Left ventricle myocardium inferior (tissue), 1 donor: ENCODE results near the gene MCC. TPM values are rescaled to one million over a fixed set of nuclear protein-coding genes. Genes with fewer than 3 reads are reported as not detected.
A peak's percentile ranks its signal among the peaks of the same experiment; 100 is the strongest.

Experiments
- DNase-seq: peaks from one replicate; pipeline ENCODE4 v3.0.0-alpha.2; 2020
- H3K27ac ChIP-seq: fragments of 200-600 bp; replicated peaks from 2 replicates; pipeline ENCODE4 v1.8.0; 2021
- H3K27me3 ChIP-seq: fragments of 200-600 bp; 2 replicates; pipeline ENCODE4 v1.8.0; 2021; ENCODE audit warnings: low read depth
- H3K36me3 ChIP-seq: fragments of 200-600 bp; 2 replicates; pipeline ENCODE4 v1.8.0; 2021
- H3K4me1 ChIP-seq: fragments of 200-600 bp; 2 replicates; pipeline ENCODE4 v1.8.0; 2021
- H3K4me3 ChIP-seq: fragments of 200-600 bp; 2 replicates; pipeline ENCODE4 v1.8.0; 2021; ENCODE audit warnings: mild to moderate bottlenecking, moderate library complexity
- H3K9me3 ChIP-seq: fragments of 200-600 bp; replicated peaks from 2 replicates; pipeline ENCODE4 v1.8.0; 2021
- intact Hi-C: fragments of 100-400 bp; cut with micrococcal nuclease; formaldehyde crosslinking; loops from one replicate; pipeline ENCODE4 v1.11.0; 2022
- total RNA-seq: library from RNA; stranded (reverse); fragmentation: NEBNext Ultra II Directional; extraction: Animal tissue kit (Norgen Biotek cat#: 25700); gene quantifications from one replicate; pipeline ENCODE4 v1.2.1, GENCODE V29; 2021
- TF ChIP-seq, protein P1 (sequence below): fragments of 200-600 bp; IDR thresholded peaks from 2 replicates; pipeline ENCODE4 v1.8.0; 2021; ENCODE audit warnings: antibody characterized with exemption, mild to moderate bottlenecking, borderline replicate concordance
- donor health status: DM: no; HTN: yes; CAD: no; lungs with severe emphysema.

The MCC gene
- total RNA-seq, 1 donor from 2014 or later = 31.6 TPM

DNA sequence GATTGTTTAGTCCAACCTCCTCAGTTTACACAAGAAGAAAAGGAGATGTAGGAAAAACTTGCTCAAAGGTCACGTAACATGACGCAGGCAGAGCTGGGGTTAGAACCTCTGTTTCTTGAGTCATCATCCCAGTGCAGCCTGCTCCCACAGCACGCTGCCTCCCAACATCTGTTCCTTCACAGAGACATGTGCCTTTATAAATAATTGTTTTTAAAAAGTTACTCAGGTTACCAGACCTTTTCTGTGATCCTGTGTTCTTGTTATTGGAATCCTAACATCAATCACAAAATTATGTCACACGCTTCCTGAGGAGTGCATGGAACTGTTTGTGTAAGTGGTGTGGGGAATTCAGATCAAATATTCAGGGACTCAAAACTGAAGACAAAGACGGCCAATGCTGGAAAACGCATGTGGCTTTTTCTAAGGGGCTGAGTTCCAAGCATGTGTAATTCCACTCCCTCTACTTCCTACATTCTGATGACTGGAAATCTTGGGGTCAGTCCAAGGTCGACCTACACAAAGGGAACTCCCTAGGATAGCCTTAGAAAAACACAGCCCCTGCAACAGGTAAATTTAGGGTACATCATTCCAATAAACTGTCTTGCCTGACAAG lies 237.8 kb downstream of the MCC start:
- Histone ChIP-seq H3K36me3 (no peaks in the 10 kb centered on the region), H3K4me3 (peak overlapping the region; percentile 4), H3K27me3 (no peaks in the 10 kb centered on the region), H3K4me1 (peaks cover 81% of the 10 kb centered on the region), H3K27ac (peak overlapping the region; percentile 82), H3K9me3 (no peaks in the 10 kb centered on the region)
- DNase-seq = peak; percentile 37
- TF ChIP-seq, protein P1, sequence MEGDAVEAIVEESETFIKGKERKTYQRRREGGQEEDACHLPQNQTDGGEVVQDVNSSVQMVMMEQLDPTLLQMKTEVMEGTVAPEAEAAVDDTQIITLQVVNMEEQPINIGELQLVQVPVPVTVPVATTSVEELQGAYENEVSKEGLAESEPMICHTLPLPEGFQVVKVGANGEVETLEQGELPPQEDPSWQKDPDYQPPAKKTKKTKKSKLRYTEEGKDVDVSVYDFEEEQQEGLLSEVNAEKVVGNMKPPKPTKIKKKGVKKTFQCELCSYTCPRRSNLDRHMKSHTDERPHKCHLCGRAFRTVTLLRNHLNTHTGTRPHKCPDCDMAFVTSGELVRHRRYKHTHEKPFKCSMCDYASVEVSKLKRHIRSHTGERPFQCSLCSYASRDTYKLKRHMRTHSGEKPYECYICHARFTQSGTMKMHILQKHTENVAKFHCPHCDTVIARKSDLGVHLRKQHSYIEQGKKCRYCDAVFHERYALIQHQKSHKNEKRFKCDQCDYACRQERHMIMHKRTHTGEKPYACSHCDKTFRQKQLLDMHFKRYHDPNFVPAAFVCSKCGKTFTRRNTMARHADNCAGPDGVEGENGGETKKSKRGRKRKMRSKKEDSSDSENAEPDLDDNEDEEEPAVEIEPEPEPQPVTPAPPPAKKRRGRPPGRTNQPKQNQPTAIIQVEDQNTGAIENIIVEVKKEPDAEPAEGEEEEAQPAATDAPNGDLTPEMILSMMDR = no peak
- intact Hi-C loops = no loop called here

DNA sequence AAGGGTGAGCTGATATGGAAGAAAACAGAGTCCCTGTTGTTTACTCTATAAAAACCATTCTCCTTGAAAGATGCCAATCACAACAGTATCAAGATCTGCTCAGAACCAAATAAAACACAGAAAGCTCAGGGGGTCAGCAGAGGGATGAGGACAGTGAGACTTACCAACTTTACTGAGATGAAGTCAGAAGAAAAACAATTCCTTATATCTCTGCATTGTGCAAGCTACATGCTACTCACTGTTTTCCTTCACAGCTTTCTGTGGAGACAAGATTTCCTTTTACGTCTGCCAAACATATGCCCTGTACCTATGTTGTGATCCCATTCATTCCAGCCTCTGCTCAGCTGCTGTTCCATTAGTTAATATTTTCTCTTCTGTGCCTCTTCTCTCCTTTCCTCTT lies 239.0 kb downstream of the MCC start:
- H3K9me3 ChIP-seq = no peaks in the 10 kb centered on the region
- intact Hi-C loops = no loop called here
- no peaks in the 10 kb centered on the region for H3K36me3 ChIP-seq
- TF ChIP-seq, protein P1 = no peak
- H3K27ac ChIP-seq = peak overlapping the region; percentile 82
- peaks cover 86% of the 10 kb centered on the region for H3K4me1 ChIP-seq
- no peak overlapping the region for H3K4me3 ChIP-seq
- DNase-seq = no peak
- no peaks in the 10 kb centered on the region for H3K27me3 ChIP-seq

DNA sequence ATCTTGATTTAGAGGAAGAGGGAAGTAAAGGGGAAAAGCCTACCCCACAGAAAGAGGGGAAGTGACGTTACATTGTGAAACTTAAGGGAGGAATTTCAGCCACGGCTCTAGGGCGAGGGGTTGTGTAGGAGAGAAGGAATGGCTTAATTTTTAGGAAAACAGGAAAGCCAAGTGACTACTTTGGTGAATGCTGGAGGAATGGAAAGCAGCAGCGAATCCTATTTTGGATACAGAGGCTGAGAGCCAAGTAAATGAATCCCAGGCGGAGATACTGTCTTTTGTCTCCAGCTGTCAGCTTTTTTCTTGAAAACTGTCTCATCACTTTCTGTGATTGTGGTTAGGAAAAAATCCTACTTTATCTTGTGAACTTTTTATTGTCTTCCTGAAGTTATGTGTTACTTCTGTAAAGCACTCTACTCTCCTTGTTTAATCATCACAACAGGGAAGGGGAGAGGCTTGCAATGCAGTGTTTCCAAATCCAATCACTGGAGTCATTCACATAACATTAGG lies 241.8 kb downstream of the MCC start:
- peaks cover 100% of the 10 kb centered on the region for H3K4me1 ChIP-seq
- peak overlapping the region; percentile 29 for H3K4me3 ChIP-seq
- no peaks in the 10 kb centered on the region for H3K9me3 ChIP-seq
- no peaks in the 10 kb centered on the region for H3K36me3 ChIP-seq
- DNase-seq = no peak
- H3K27me3 ChIP-seq = no peaks in the 10 kb centered on the region
- peak overlapping the region; percentile 80 for H3K27ac ChIP-seq
- intact Hi-C loops = no loop called here
- TF ChIP-seq, protein P1 = no peak

DNA sequence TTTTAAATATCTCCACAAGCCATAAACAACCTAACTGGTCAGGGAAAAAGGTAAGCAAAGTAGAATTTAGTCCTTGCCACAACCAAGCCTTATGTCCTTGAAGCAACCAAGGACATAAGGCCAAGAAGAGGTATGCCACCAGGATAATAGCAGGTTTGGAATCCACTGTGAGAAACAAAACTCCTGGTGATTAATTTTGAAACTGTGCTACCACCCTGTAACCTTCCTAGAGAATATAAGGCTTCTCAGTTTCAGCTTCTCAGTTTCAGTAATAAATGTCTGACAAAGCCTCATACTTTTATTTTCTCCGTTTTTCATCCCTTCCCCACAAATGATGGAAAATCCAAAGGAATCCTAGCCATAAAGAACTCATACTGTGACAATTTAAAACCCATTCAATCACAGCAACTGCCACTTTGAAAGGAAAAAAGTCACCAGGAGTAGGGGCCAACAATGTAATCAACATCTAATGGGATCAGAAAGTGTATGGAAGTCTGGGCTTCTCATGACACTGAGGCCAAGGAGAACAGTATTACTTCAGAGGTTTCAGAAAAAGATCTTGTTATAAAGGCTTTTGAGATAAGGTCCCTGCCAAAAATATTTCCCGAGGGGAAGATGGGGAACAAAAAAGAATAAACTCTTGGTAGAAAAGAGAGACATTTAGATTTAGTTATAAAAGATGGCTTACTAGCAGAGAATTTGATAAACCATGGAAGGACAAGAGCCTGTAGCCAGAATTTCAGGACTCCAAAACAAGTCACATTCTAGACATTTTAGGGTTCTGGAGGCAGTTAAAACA lies 242.6 kb downstream of the MCC start:
- Histone ChIP-seq H3K27me3 (no peaks in the 10 kb centered on the region), H3K4me1 (peaks cover 96% of the 10 kb centered on the region), H3K36me3 (no peaks in the 10 kb centered on the region), H3K9me3 (no peaks in the 10 kb centered on the region), H3K27ac (peak overlapping the region; percentile 80), H3K4me3 (peak overlapping the region; percentile 29)
- no peak for DNase-seq
- intact Hi-C loops = no loop called here
- TF ChIP-seq, protein P1 = no peak

DNA sequence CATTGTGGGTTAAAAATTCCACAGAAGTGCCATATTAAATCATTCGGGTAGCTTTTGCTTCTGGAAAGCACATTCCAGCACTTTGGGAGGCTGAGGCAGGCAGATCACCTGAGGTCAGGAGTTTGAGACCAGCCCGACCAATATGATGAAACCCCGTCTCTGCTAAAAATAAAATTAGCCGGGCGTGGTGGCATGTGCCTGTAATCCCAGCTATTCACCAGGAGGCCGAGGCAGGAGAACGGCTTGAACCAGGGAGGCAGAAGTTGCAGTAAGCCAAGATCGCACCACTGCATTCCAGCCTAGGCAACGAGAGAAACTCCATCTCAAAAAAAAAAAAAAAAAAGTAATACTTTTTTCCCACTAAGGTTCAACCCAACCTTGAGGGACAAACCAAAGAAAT lies 243.3 kb downstream of the MCC start:
- Histone ChIP-seq H3K9me3 (no peaks in the 10 kb centered on the region), H3K4me3 (no peak overlapping the region), H3K27me3 (no peaks in the 10 kb centered on the region), H3K27ac (peak overlapping the region; percentile 80), H3K36me3 (no peaks in the 10 kb centered on the region), H3K4me1 (peaks cover 96% of the 10 kb centered on the region)
- intact Hi-C loops = no loop called here
- DNase-seq = no peak
- TF ChIP-seq, protein P1 = no peak
